ENCODE measurements around the gene RNU1-1. TPM values are rescaled to one million over a fixed set of nuclear protein-coding genes. Genes with fewer than 3 reads are reported as not detected.
"Not testable (repeated sequence)": the region's sequence is repeated elsewhere in the genome, so short reads cannot be mapped to it uniquely, and the experiment has no call there.

Gene RNU1-1
- total and polyA plus RNA-seq, 9 of the 15 experiments (the other 6 are each of a cell fraction or from before 2014, with no cell fraction given), result under 0.01 to 32,823 (median 2,538) TPM; not detected in 4

- intact Hi-C loops (cut with micrococcal nuclease); POLR2A ChIA-PET; TF ChIP-seq ATF1 (CRISPR knock-in tag; IDR thresholded peaks at IDR 0.05): not testable (repeated sequence)
- H3K4me3 ChIP-seq, result peak overlapping the region; percentile 33
- TF ChIP-seq ETS1 (conservative IDR thresholded peaks at IDR 0.05; ENCODE audit: control insufficient read depth, low read depth, low read length) (peak; percentile 88), CREM (IDR thresholded peaks at IDR 0.05; ENCODE audit: low read depth) (peak; percentile 76), ATF1 (tag; IDR thresholded peaks at IDR 0.05) (peak; percentile 87), FOSL1 (tag; conservative IDR thresholded peaks at IDR 0.05) (peak; percentile 83), POLR3G (IDR thresholded peaks at IDR 0.05; ENCODE audit: extremely low read depth, insufficient read length, insufficient replicate concordance) (peak; percentile 37), PHF20 (IDR thresholded peaks at IDR 0.05; ENCODE audit: partially characterized antibody) (peak; percentile 60), EP300 (IDR thresholded peaks at IDR 0.05; ENCODE audit: low read length) (peak; percentile 69), MAZ (CRISPR knock-in tag; conservative IDR thresholded peaks at IDR 0.05 in 1 of 2, IDR thresholded peaks at IDR 0.05 in 1 of 2) (peak in 1 of 2 experiments; percentile 57; a peak in 1 of 4 replicates), SMARCA5 (IDR thresholded peaks at IDR 0.05) (0 out of 2 replicates have a peak, but pooled peaks have one; percentile 32), TBL1XR1 (IDR thresholded peaks at IDR 0.05; ENCODE audit: low read length in 2 of 2) (peak in 1 of 2 experiments; percentile 92; a peak in 2 of 4 replicates), L3MBTL2 (IDR thresholded peaks at IDR 0.05) (0 out of 2 replicates have a peak, but pooled peaks have one; percentile 37)
- TF ChIP-seq, protein P1, sequence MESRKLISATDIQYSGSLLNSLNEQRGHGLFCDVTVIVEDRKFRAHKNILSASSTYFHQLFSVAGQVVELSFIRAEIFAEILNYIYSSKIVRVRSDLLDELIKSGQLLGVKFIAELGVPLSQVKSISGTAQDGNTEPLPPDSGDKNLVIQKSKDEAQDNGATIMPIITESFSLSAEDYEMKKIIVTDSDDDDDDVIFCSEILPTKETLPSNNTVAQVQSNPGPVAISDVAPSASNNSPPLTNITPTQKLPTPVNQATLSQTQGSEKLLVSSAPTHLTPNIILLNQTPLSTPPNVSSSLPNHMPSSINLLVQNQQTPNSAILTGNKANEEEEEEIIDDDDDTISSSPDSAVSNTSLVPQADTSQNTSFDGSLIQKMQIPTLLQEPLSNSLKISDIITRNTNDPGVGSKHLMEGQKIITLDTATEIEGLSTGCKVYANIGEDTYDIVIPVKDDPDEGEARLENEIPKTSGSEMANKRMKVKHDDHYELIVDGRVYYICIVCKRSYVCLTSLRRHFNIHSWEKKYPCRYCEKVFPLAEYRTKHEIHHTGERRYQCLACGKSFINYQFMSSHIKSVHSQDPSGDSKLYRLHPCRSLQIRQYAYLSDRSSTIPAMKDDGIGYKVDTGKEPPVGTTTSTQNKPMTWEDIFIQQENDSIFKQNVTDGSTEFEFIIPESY (CRISPR knock-in tag; IDR thresholded peaks at IDR 0.05), result peak; percentile 87
These were observed 31.6 kb upstream of the RNU1-1 start for GRCh38 chr1:16545682-16546095.

More at GRCh38 chr1:16545682-16546095, 31.6 kb upstream of the RNU1-1 start:
- peak overlapping the region; percentile 39; the same call in 1 of the 2 replicates for H3K4me2 ChIP-seq (ENCODE audit: insufficient read depth, low read length)
- CTCF ChIA-PET (ENCODE audit: low intra/inter-chr PET ratio); H3K9me1 ChIP-seq (ENCODE audit: control insufficient read depth, insufficient read depth, low read length); H3K36me3 ChIP-seq (ENCODE audit: control insufficient read depth, insufficient read depth, low read length); H3K9me3 ChIP-seq (replicated peaks; ENCODE audit: control insufficient read depth, insufficient read depth, low read depth, low read length); H3K4me1 ChIP-seq (replicated peaks in 1 of 2; ENCODE audit: control insufficient read depth in 2 of 2, insufficient read depth in 2 of 2, low read length in 2 of 2); H4K20me1 ChIP-seq (replicated peaks; ENCODE audit: control insufficient read depth, insufficient read depth, low read length); H3K27me3 ChIP-seq (ENCODE audit: control insufficient read depth in 2 of 2, insufficient read depth in 2 of 2, low read length in 2 of 2); H3K79me2 ChIP-seq (ENCODE audit: control insufficient read depth, insufficient read depth, low read length): not testable (repeated sequence)
- H3K27ac ChIP-seq (ENCODE audit: extremely low read depth, low read depth, low read length), result peak overlapping the region; percentile 48; the same call in 2 of the 3 replicates
- in situ Hi-C loops (cut with MboI), result loop anchor here (5.0 to 10.0 kb wide), 3 partner anchors 137 to 317 kb away; no protein-coding TSS in a partner anchor
- TSS peak; percentile 100 for BruUV-seq (replicated peaks)
- FAIRE-seq (peak; percentile 78), DNase-seq (ENCODE audit: extremely low read depth in 1 of 4, low spot score in 3 of 4) (peak in 3 of 4 experiments; percentile 73 to 91 (median 81)), ATAC-seq (peak; percentile 91)
- WGBS (ENCODE audit: insufficient coverage, low coverage, missing lambda C conversion rate), result 6% methylated on average over 12 of the region's 16 CpGs
- peak overlapping the region; percentile 93; the same call in 1 of the 2 replicates for H2AFZ ChIP-seq (ENCODE audit: low read depth, low read length)
- peak overlapping the region in 1 of 2 experiments; percentile 65; a peak in 2 of 4 replicates for H3K9ac ChIP-seq (ENCODE audit: insufficient read depth in 1 of 2, low read depth in 2 of 2, low read length in 2 of 2)
